Lung (tissue), 12 donors: ENCODE measurements around the gene PTPRC. TPM values are rescaled to one million over a fixed set of nuclear protein-coding genes. Genes with fewer than 3 reads are reported as not detected.

Source experiments
- ATAC-seq: fragments of 200-7000 bp; cut with Tn5 transposase; one replicate; pipeline ENCODE4 v1.9.1; 2020; ENCODE audit warnings: moderate number of reproducible peaks; ENCODE audit not compliant: insufficient read depth, low FRiP score
- DNase-seq, 3 donors: peaks; one replicate each; pipeline ENCODE4 v3.0.0-alpha.2; 2013 to 2017
- H3K27ac ChIP-seq, 2 donors: one replicate each; pipeline ENCODE4 v1.5.1; 2013; ENCODE audit warnings: mild to moderate bottlenecking in 2 of 2, moderate library complexity in 2 of 2, control low read depth in 1 of 2, inconsistent platforms in 1 of 2, low read depth in 1 of 2, low read length in 1 of 2
- H3K27me3 ChIP-seq, 3 donors: one replicate each; pipeline ENCODE4 v1.5.1; 2013; ENCODE audit warnings: low read length in 2 of 3; ENCODE audit not compliant: control insufficient read depth in 3 of 3, insufficient read depth in 3 of 3
- H3K36me3 ChIP-seq, 4 donors: one replicate each; pipeline ENCODE4 v1.5.1; 2013; ENCODE audit warnings: low read length in 4 of 4, mild to moderate bottlenecking in 1 of 4, moderate library complexity in 1 of 4; ENCODE audit not compliant: control insufficient read depth in 4 of 4, insufficient read depth in 4 of 4
- H3K4me1 ChIP-seq, 5 donors: one replicate each; pipeline ENCODE4 v1.5.1; 2013; ENCODE audit warnings: low read length in 5 of 5, mild to moderate bottlenecking in 2 of 5, moderate library complexity in 1 of 5; ENCODE audit not compliant: control insufficient read depth in 5 of 5, insufficient read depth in 5 of 5
- H3K4me3 ChIP-seq: one replicate; pipeline ENCODE4 v1.5.1; 2013; ENCODE audit warnings: mild to moderate bottlenecking, control low read depth, moderate library complexity
- H3K9ac ChIP-seq, 2 donors: one replicate each; pipeline ENCODE4 v1.5.1; 2013; ENCODE audit warnings: low read length in 2 of 2, control low read depth in 1 of 2; ENCODE audit not compliant: insufficient read depth in 1 of 2
- H3K9me3 ChIP-seq, 4 donors: one replicate each; pipeline ENCODE4 v1.5.1; 2013; ENCODE audit warnings: low read length in 3 of 4, mild to moderate bottlenecking in 1 of 4, moderate library complexity in 1 of 4; ENCODE audit not compliant: control insufficient read depth in 4 of 4, insufficient read depth in 3 of 4
- CTCF ChIP-seq: IDR thresholded peaks from 2 replicates; pipeline ENCODE4 v1.5.1; 2012; ENCODE audit warnings: mild to moderate bottlenecking; ENCODE audit errors: control extremely low read depth, extremely low read depth
- WGBS, 2 donors: extraction: QIAGEN DNeasy Blood & Tissue Kit; methylation state at CpG; one replicate each; pipeline ENCODE4 v1.1.7; 2013; 5-methylcytosine and 5-hydroxymethylcytosine counted together
- polyA plus RNA-seq, 2 donors: library from polyadenylated mRNA; stranded (reverse); fragments of 200-250 nt; gene quantifications; one replicate each; pipeline ENCODE4 v1.2.1, GENCODE V29; 2013
- total RNA-seq, 2 donors: library from RNA; depleted of rRNA in 1 of 2; stranded (reverse); fragments of >200 nt in 1 of 2; gene quantifications; one replicate each; pipeline ENCODE4 v1.2.1, GENCODE V29; 2014 to 2021
- donor health status: control.
- donor health status: control.
- donor health status: Bipolar disorder and iron deficiency.
- donor health status: healthy.
- donor health status: DM: yes; HTN: yes; CAD: no.

The PTPRC gene
- total and polyA plus RNA-seq, 4 donors: 8.2 to 142 (median 86.1) TPM

GRCh38 chr1:198806861-198807260 lies 168.0 kb downstream of the PTPRC start:
- H3K27me3 ChIP-seq: no peaks in the 10 kb centered on the region
- ATAC-seq: no peak
- no peak overlapping the region for H3K4me3 ChIP-seq
- no peak for TF ChIP-seq CTCF
- no peaks in the 10 kb centered on the region for H3K36me3 ChIP-seq
- DNase-seq: no peak
- 97% methylated on average over 5 of the region's 5 CpGs for WGBS, 2 donors
- H3K4me1 ChIP-seq: peaks cover 0 to 3% (median 0%) of the 10 kb centered on the region in 5 donors
- no peak overlapping the region for H3K27ac ChIP-seq
- no peak overlapping the region for H3K9ac ChIP-seq
- H3K9me3 ChIP-seq: no peaks in the 10 kb centered on the region

Other genes starting within 250 kb of the PTPRC start
- not detected for gene ATP6V1G3, start 98.4 kb upstream of the PTPRC start, total RNA-seq
- gene ATP6V1G3, start 98.4 kb upstream of the PTPRC start, polyA plus RNA-seq: not detected